Tibial artery (tissue), 4 donors: ENCODE data around the gene PKLR.

Source experiments
- DNase-seq, 2 donors: peaks; one replicate each; pipeline ENCODE4 v3.0.0-alpha.2; 2019
- H3K27ac ChIP-seq, 2 donors: fragments of 200-600 bp; sonication (generic) in 1 of 2; 1 replicate in 1 of 2; 2 replicates in 1 of 2; pipeline ENCODE4 v1.5.1; 2018 to 2019; ENCODE audit warnings: mild to moderate bottlenecking in 1 of 2
- H3K27me3 ChIP-seq, 2 donors: fragments of 200-600 bp; sonication (generic) in 1 of 2; one replicate each; pipeline versions ENCODE4 v1.5.1 to v1.6.0; 2016 to 2019
- H3K36me3 ChIP-seq, 3 donors: fragments of 200-600 bp; sonication (generic) in 2 of 3; one replicate each; pipeline ENCODE4 v1.5.1; 2016 to 2019; ENCODE audit warnings: mild to moderate bottlenecking in 2 of 3
- H3K4me1 ChIP-seq, 4 donors: fragments of 200-600 bp; sonication (generic) in 2 of 4; 1 replicate in 3 of 4; 2 replicates in 1 of 4; pipeline ENCODE4 v1.5.1; 2016 to 2019
- H3K4me3 ChIP-seq, 2 donors: fragments of 200-600 bp; sonication (generic) in 1 of 2; 1 replicate in 1 of 2; 2 replicates in 1 of 2; pipeline ENCODE4 v1.5.1; 2018 to 2019; ENCODE audit warnings: mild to moderate bottlenecking in 2 of 2
- H3K9me3 ChIP-seq, 3 donors: fragments of 200-600 bp; sonication (generic) in 1 of 3; one replicate each; pipeline ENCODE4 v1.5.1; 2016 to 2019
- CTCF ChIP-seq, 2 experiments: fragments of 200-600 bp in 1 of 2; fragments of 450-650 bp in 1 of 2; IDR thresholded peaks; one replicate each; pipeline ENCODE4 v1.5.1; 2017 to 2019; ENCODE audit warnings: antibody characterized with exemption in 2 of 2, mild to moderate bottlenecking in 1 of 2, moderate library complexity in 1 of 2
- intact Hi-C: fragments of 100-400 bp; cut with DNase I; formaldehyde crosslinking; loops from one replicate; pipeline ENCODE4 v1.15.0; 2023; ENCODE audit warnings: low total_unique reads

PKLR gene

GRCh38 chr1:155316922-155317321 is 15.7 kb upstream of the PKLR start:
- Histone ChIP-seq H3K9me3 (no peaks in the 10 kb centered on the region), H3K4me3 (no peak overlapping the region), H3K27ac (no peak overlapping the region), H3K27me3 (no peaks in the 10 kb centered on the region), H3K36me3 (peaks cover 0 to 51% (median 13%) of the 10 kb centered on the region in 3 donors), H3K4me1 (peaks cover 0 to 20% (median 14%) of the 10 kb centered on the region in 4 donors)
- DNase-seq, result no peak
- intact Hi-C loops, result no loop called here
- TF ChIP-seq CTCF (IDR thresholded peaks at IDR 0.05), result no peak

- Histone ChIP-seq H3K36me3 (peaks cover 0 to 52% (median 13%) of the 10 kb centered on the region in 3 donors), H3K4me3 (no peak overlapping the region), H3K4me1 (peaks cover 0 to 25% (median 13%) of the 10 kb centered on the region in 4 donors), H3K27me3 (no peaks in the 10 kb centered on the region), H3K27ac (no peak overlapping the region), H3K9me3 (no peaks in the 10 kb centered on the region)
- TF ChIP-seq CTCF (IDR thresholded peaks at IDR 0.05), result no peak
- no peak for DNase-seq
- intact Hi-C loops, result no loop called here
These were observed 12.0 kb upstream of the PKLR start for GRCh38 chr1:155313261-155313660.

- Histone ChIP-seq H3K4me3 (peak overlapping the region; percentile 61 to 80), H3K36me3 (peaks cover 0 to 32% (median 4%) of the 10 kb centered on the region in 3 donors), H3K9me3 (no peaks in the 10 kb centered on the region), H3K4me1 (peaks cover 0 to 25% (median 15%) of the 10 kb centered on the region in 4 donors), H3K27ac (peak overlapping the region; percentile 81 to 83), H3K27me3 (no peaks in the 10 kb centered on the region)
- DNase-seq, result no peak
- TF ChIP-seq CTCF (IDR thresholded peaks at IDR 0.05), result no peak
- intact Hi-C loops, result no loop called here
These were observed 8.3 kb upstream of the PKLR start for GRCh38 chr1:155309423-155310021.

GRCh38 chr1:155308493-155309422 is 7.5 kb upstream of the PKLR start, which contains the start of gene FDPS:
TSS of gene FDPS (plus strand) at chr1:155308866. CDS start at chr1:155309790, 924 bp downstream.
- intact Hi-C loops, result no loop called here
- Histone ChIP-seq H3K4me3 (peak within 1 kb of the TSS; percentile 61 to 80), H3K9me3 (no peaks in the 10 kb centered on the region), H3K36me3 (peaks cover 0 to 26% (median 4%) of the 10 kb centered on the region in 3 donors), H3K4me1 (peaks cover 0 to 25% (median 15%) of the 10 kb centered on the region in 4 donors), H3K27ac (peak within 1 kb of the TSS; percentile 81 to 83), H3K27me3 (no peaks in the 10 kb centered on the region)
- peak; percentile 35 to 69 for TF ChIP-seq CTCF (IDR thresholded peaks at IDR 0.05)
- DNase-seq, result peak; percentile 99

- H3K27me3 ChIP-seq, result peaks cover 0 to 3% of the 10 kb centered on the region in 2 donors
- peaks cover 0 to 11% (median 0%) of the 10 kb centered on the region in 3 donors for H3K36me3 ChIP-seq
- H3K9me3 ChIP-seq, result no peaks in the 10 kb centered on the region
- DNase-seq, result no peak
- H3K4me1 ChIP-seq, result peaks cover 0 to 25% (median 15%) of the 10 kb centered on the region in 4 donors
- peak overlapping the region in 1 of 2 donors; percentile 81 for H3K27ac ChIP-seq
- intact Hi-C loops, result no loop called here
- TF ChIP-seq CTCF (IDR thresholded peaks at IDR 0.05), result peak in 1 of 2 experiments; percentile 9
- no peak overlapping the region for H3K4me3 ChIP-seq
These were observed 6.1 kb upstream of the PKLR start for GRCh38 chr1:155307247-155307740.
